ENCODE results near the gene CNNM1. TPM values are rescaled to one million over a fixed set of nuclear protein-coding genes. Genes with fewer than 3 reads are reported as not detected.

CNNM1 gene
- total and polyA plus RNA-seq, 2 donors (not counting 1 experiment from before 2014, with no cell fraction given) = not detected

DNA sequence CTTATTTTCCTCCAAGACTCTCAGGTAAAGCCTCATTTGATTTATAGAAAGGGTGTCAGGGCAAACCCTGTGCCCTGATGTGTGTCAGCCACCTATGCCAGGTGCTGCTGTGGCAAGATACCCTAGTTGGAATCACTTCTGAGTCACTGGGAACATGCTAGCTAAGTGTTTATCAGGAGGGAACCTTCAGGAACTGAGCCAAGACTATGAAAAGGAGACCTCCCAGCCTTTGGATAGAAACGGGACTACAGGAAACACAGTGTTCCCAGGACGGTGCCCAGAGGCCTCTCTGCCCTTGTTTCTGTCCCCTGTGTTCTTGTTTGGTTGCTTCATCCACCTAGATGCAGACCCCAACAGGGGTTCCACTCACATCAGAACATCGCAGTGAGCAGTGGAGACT lies 28.5 kb downstream of the CNNM1 start:
- Histone ChIP-seq H3K4me3 (ENCODE audit: control extremely low read depth in 1 of 5, extremely low read depth in 1 of 5, insufficient read depth in 1 of 5, low read depth in 2 of 5, low read length in 4 of 5) (no peak overlapping the region), H3K4me1 (ENCODE audit: control insufficient read depth in 2 of 2, insufficient read depth in 2 of 2, low read length in 2 of 2) (peaks cover 0 to 5% of the 10 kb centered on the region in 2 donors), H3K9me3 (ENCODE audit: control extremely low read depth in 1 of 3, control insufficient read depth in 2 of 3, insufficient read depth in 1 of 3, low read length in 2 of 3) (no peaks in the 10 kb centered on the region), H4K20me1 (ENCODE audit: control insufficient read depth, insufficient read depth, low read length, poor library complexity, severe bottlenecking) (no peaks in the 10 kb centered on the region), H3K4me2 (replicated peaks; ENCODE audit: low read depth, low read length, poor library complexity, severe bottlenecking) (no peak overlapping the region), H3K27me3 (replicated peaks in 1 of 4; ENCODE audit: control extremely low read depth in 1 of 4, control insufficient read depth in 3 of 4, insufficient read depth in 4 of 4, low read length in 3 of 4) (no peaks in the 10 kb centered on the region), H3K9ac (ENCODE audit: low read length) (no peak overlapping the region), H2AFZ (ENCODE audit: insufficient read depth, low read depth, low read length, poor library complexity, severe bottlenecking) (no peak overlapping the region), H3K79me2 (ENCODE audit: control insufficient read depth, insufficient read depth, low read length) (no peaks in the 10 kb centered on the region), H3K27ac (ENCODE audit: low read length in 2 of 2) (no peak overlapping the region), H3K36me3 (replicated peaks in 1 of 2; ENCODE audit: control extremely low read depth in 1 of 2, control insufficient read depth in 1 of 2, extremely low read depth in 1 of 2, insufficient read depth in 2 of 2, low read length in 1 of 2) (no peaks in the 10 kb centered on the region)
- ChIA-PET POLR2A (no interaction called here), CTCF (no interaction called here)
- Mint-ChIP-seq H3K27me3 (peaks cover 19% of the 10 kb centered on the region), H3K4me3 (no peak overlapping the region), H3K4me1 (peaks cover 4% of the 10 kb centered on the region), H3K27ac (no peak overlapping the region), H3K9me3 (ENCODE audit: insufficient read depth) (no peaks in the 10 kb centered on the region)
- intact Hi-C loops (cut with micrococcal nuclease) = no loop called here
- DNase-seq = no peak
- ATAC-seq (ENCODE audit: low read depth) = no peak
- WGBS (ENCODE audit: insufficient coverage) = 81% methylated on average over 3 of the region's 3 CpGs
- no peak for TF ChIP-seq EZH2 (IDR thresholded peaks at IDR 0.05; ENCODE audit: borderline replicate concordance, insufficient read depth, low read depth, low read length, poor library complexity, severe bottlenecking)
- TF ChIP-seq, protein P1, sequence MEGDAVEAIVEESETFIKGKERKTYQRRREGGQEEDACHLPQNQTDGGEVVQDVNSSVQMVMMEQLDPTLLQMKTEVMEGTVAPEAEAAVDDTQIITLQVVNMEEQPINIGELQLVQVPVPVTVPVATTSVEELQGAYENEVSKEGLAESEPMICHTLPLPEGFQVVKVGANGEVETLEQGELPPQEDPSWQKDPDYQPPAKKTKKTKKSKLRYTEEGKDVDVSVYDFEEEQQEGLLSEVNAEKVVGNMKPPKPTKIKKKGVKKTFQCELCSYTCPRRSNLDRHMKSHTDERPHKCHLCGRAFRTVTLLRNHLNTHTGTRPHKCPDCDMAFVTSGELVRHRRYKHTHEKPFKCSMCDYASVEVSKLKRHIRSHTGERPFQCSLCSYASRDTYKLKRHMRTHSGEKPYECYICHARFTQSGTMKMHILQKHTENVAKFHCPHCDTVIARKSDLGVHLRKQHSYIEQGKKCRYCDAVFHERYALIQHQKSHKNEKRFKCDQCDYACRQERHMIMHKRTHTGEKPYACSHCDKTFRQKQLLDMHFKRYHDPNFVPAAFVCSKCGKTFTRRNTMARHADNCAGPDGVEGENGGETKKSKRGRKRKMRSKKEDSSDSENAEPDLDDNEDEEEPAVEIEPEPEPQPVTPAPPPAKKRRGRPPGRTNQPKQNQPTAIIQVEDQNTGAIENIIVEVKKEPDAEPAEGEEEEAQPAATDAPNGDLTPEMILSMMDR (IDR thresholded peaks at IDR 0.05) = no peak

DNA sequence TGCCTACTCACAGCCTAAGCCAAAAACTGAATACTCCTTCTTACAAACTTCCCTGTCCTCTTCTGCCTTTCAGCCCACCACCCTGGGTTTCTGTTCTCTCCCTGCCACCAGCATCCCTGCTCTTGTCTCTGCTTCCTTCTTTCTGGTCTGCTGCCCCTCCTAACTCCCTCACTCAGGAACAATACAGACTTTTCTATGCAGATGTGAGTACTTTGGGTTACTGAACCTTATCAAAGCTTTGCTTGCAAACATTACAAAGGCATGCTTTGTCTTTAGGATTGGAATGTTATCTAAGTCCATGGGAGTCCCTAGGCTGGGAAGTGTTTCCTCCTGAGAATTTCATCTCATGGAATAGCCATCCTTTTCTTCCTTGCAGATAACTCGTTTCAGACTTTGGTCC lies 28.9 kb downstream of the CNNM1 start:
- Mint-ChIP-seq H3K9me3 (ENCODE audit: insufficient read depth) (no peaks in the 10 kb centered on the region), H3K4me3 (no peak overlapping the region), H3K27ac (no peak overlapping the region), H3K27me3 (peaks cover 23% of the 10 kb centered on the region), H3K4me1 (peaks cover 4% of the 10 kb centered on the region)
- ATAC-seq (ENCODE audit: low read depth) = no peak
- H3K9me3 ChIP-seq (ENCODE audit: control extremely low read depth in 1 of 3, control insufficient read depth in 2 of 3, insufficient read depth in 1 of 3, low read length in 2 of 3) = no peaks in the 10 kb centered on the region
- no peak for DNase-seq
- no peak overlapping the region for H3K9ac ChIP-seq (ENCODE audit: low read length)
- no peak overlapping the region for H2AFZ ChIP-seq (ENCODE audit: insufficient read depth, low read depth, low read length, poor library complexity, severe bottlenecking)
- no peaks in the 10 kb centered on the region for H4K20me1 ChIP-seq (ENCODE audit: control insufficient read depth, insufficient read depth, low read length, poor library complexity, severe bottlenecking)
- H3K79me2 ChIP-seq (ENCODE audit: control insufficient read depth, insufficient read depth, low read length) = no peaks in the 10 kb centered on the region
- no peak overlapping the region for H3K27ac ChIP-seq (ENCODE audit: low read length in 2 of 2)
- H3K4me1 ChIP-seq (ENCODE audit: control insufficient read depth in 2 of 2, insufficient read depth in 2 of 2, low read length in 2 of 2) = peaks cover 0 to 5% of the 10 kb centered on the region in 2 donors
- no peaks in the 10 kb centered on the region for H3K27me3 ChIP-seq (replicated peaks in 1 of 4; ENCODE audit: control extremely low read depth in 1 of 4, control insufficient read depth in 3 of 4, insufficient read depth in 4 of 4, low read length in 3 of 4)
- TF ChIP-seq EZH2 (IDR thresholded peaks at IDR 0.05; ENCODE audit: borderline replicate concordance, insufficient read depth, low read depth, low read length, poor library complexity, severe bottlenecking) = no peak
- TF ChIP-seq, protein P1 (IDR thresholded peaks at IDR 0.05) = no peak
- no peak overlapping the region for H3K4me2 ChIP-seq (replicated peaks; ENCODE audit: low read depth, low read length, poor library complexity, severe bottlenecking)
- no peaks in the 10 kb centered on the region for H3K36me3 ChIP-seq (replicated peaks in 1 of 2; ENCODE audit: control extremely low read depth in 1 of 2, control insufficient read depth in 1 of 2, extremely low read depth in 1 of 2, insufficient read depth in 2 of 2, low read length in 1 of 2)
- ChIA-PET POLR2A (no interaction called here), CTCF (no interaction called here)
- no peak overlapping the region for H3K4me3 ChIP-seq (ENCODE audit: control extremely low read depth in 1 of 5, extremely low read depth in 1 of 5, insufficient read depth in 1 of 5, low read depth in 2 of 5, low read length in 4 of 5)
- intact Hi-C loops (cut with micrococcal nuclease) = no loop called here
- WGBS (ENCODE audit: insufficient coverage) = no CpG with 5 or more reads among the region's 1 CpG

Measured in B cell (primary cell).